ENCODE data around the gene BPTF.
"Not testable (repeated sequence)": the region's sequence is repeated elsewhere in the genome, so short reads cannot be mapped to it uniquely, and the experiment has no call there.

The BPTF gene

GRCh38 chr17:67819722-67820121 lies 5.6 kb upstream of the BPTF start:
- H3K27ac ChIP-seq (ENCODE audit: low read length, poor library complexity, severe bottlenecking) = no peak overlapping the region
- no peak overlapping the region for H3K4me2 ChIP-seq (ENCODE audit: low read length, poor library complexity, severe bottlenecking)
- H4K8ac ChIP-seq (ENCODE audit: low read length) = no peak overlapping the region
- no peaks in the 10 kb centered on the region for H3K9me3 ChIP-seq (ENCODE audit: control insufficient read depth, low read length)
- H2BK15ac ChIP-seq (ENCODE audit: low read depth, poor library complexity, severe bottlenecking) = no peak overlapping the region
- no peak overlapping the region for H3K18ac ChIP-seq (ENCODE audit: low read depth in 1 of 2, low read length in 2 of 2)
- H3K27me3 ChIP-seq (ENCODE audit: control insufficient read depth in 1 of 2, insufficient read depth in 1 of 2, low read length in 2 of 2) = peaks cover 0 to 3% of the 10 kb centered on the region in 2 experiments
- no peak overlapping the region for H3K4me3 ChIP-seq (ENCODE audit: insufficient read depth in 1 of 2, low read depth in 1 of 2, low read length in 2 of 2)
- no peak overlapping the region for H4K91ac ChIP-seq (ENCODE audit: low read length)
- H3K79me1 ChIP-seq (replicated peaks; ENCODE audit: low read length, poor library complexity, severe bottlenecking) = no peaks in the 10 kb centered on the region
- peaks cover 4% of the 10 kb centered on the region for H3K4me1 ChIP-seq (ENCODE audit: control insufficient read depth, insufficient read depth, low read depth, low read length)
- no peak overlapping the region for H3K14ac ChIP-seq (ENCODE audit: low read length in 2 of 2)
- DNase-seq = no peak
- no peak overlapping the region for H2BK5ac ChIP-seq (ENCODE audit: low read depth, low read length, poor library complexity, severe bottlenecking)
- no peaks in the 10 kb centered on the region for H3K36me3 ChIP-seq (ENCODE audit: control insufficient read depth in 1 of 2, insufficient read depth in 2 of 2, low read depth in 1 of 2, low read length in 2 of 2)
- no peak overlapping the region for H2BK12ac ChIP-seq (ENCODE audit: low read length in 2 of 2)
- 96% methylated on average over 5 of the region's 5 CpGs for WGBS
- no peak overlapping the region for H3K23ac ChIP-seq (ENCODE audit: low read length in 2 of 2)
- H2AK5ac ChIP-seq (ENCODE audit: low read length, severe bottlenecking) = no peak overlapping the region
- H3K4ac ChIP-seq (ENCODE audit: low read depth in 1 of 2, low read length in 2 of 2) = no peak overlapping the region
- H2BK120ac ChIP-seq (ENCODE audit: low read depth, low read length) = no peak overlapping the region
- H3K9ac ChIP-seq (ENCODE audit: low read length) = no peak overlapping the region
- no peak overlapping the region for H2AFZ ChIP-seq (ENCODE audit: low read depth, low read length)

- H2AFZ ChIP-seq (ENCODE audit: low read depth, low read length) = no peak overlapping the region
- WGBS = 95% methylated on average over 11 of the region's 12 CpGs
- H3K27ac ChIP-seq (ENCODE audit: low read length, poor library complexity, severe bottlenecking) = no peak overlapping the region
- H2BK120ac ChIP-seq (ENCODE audit: low read depth, low read length) = no peak overlapping the region
- H3K27me3 ChIP-seq (ENCODE audit: control insufficient read depth in 1 of 2, insufficient read depth in 1 of 2, low read length in 2 of 2) = peaks cover 0 to 3% of the 10 kb centered on the region in 2 experiments
- no peak overlapping the region for H3K9ac ChIP-seq (ENCODE audit: low read length)
- H2BK12ac ChIP-seq (ENCODE audit: low read length in 2 of 2) = no peak overlapping the region
- H2BK15ac ChIP-seq (ENCODE audit: low read depth, poor library complexity, severe bottlenecking) = no peak overlapping the region
- no peak overlapping the region for H2BK5ac ChIP-seq (ENCODE audit: low read depth, low read length, poor library complexity, severe bottlenecking)
- no peak overlapping the region for H4K8ac ChIP-seq (ENCODE audit: low read length)
- no peak overlapping the region for H3K4ac ChIP-seq (ENCODE audit: low read depth in 1 of 2, low read length in 2 of 2)
- H3K4me1 ChIP-seq (ENCODE audit: control insufficient read depth, insufficient read depth, low read depth, low read length) = peaks cover 5% of the 10 kb centered on the region
- no peak overlapping the region for H3K23ac ChIP-seq (ENCODE audit: low read length in 2 of 2)
- DNase-seq = no peak
- H3K79me1 ChIP-seq (replicated peaks; ENCODE audit: low read length, poor library complexity, severe bottlenecking) = no peaks in the 10 kb centered on the region
- no peak overlapping the region for H3K4me3 ChIP-seq (ENCODE audit: insufficient read depth in 1 of 2, low read depth in 1 of 2, low read length in 2 of 2)
- H3K9me3 ChIP-seq (ENCODE audit: control insufficient read depth, low read length) = no peaks in the 10 kb centered on the region
- no peak overlapping the region for H4K91ac ChIP-seq (ENCODE audit: low read length)
- H3K14ac ChIP-seq (ENCODE audit: low read length in 2 of 2) = no peak overlapping the region
- no peak overlapping the region for H3K4me2 ChIP-seq (ENCODE audit: low read length, poor library complexity, severe bottlenecking)
- no peaks in the 10 kb centered on the region for H3K36me3 ChIP-seq (ENCODE audit: control insufficient read depth in 1 of 2, insufficient read depth in 2 of 2, low read depth in 1 of 2, low read length in 2 of 2)
- no peak overlapping the region for H2AK5ac ChIP-seq (ENCODE audit: low read length, severe bottlenecking)
- no peak overlapping the region for H3K18ac ChIP-seq (ENCODE audit: low read depth in 1 of 2, low read length in 2 of 2)
These were observed 3.4 kb upstream of the BPTF start for GRCh38 chr17:67821871-67822367.

- H4K8ac ChIP-seq (ENCODE audit: low read length) = peak overlapping the region; percentile 88
- H3K9me3 ChIP-seq (ENCODE audit: control insufficient read depth, low read length); H3K36me3 ChIP-seq (ENCODE audit: control insufficient read depth in 1 of 2, insufficient read depth in 2 of 2, low read depth in 1 of 2, low read length in 2 of 2); H3K27me3 ChIP-seq (ENCODE audit: control insufficient read depth in 1 of 2, insufficient read depth in 1 of 2, low read length in 2 of 2); H3K79me1 ChIP-seq (replicated peaks; ENCODE audit: low read length, poor library complexity, severe bottlenecking); H2BK5ac ChIP-seq (ENCODE audit: low read depth, low read length, poor library complexity, severe bottlenecking); H3K4me1 ChIP-seq (ENCODE audit: control insufficient read depth, insufficient read depth, low read depth, low read length); H3K23ac ChIP-seq (ENCODE audit: low read length in 2 of 2): not testable (repeated sequence)
- H2BK120ac ChIP-seq (ENCODE audit: low read depth, low read length) = peak overlapping the region; percentile 89
- H3K27ac ChIP-seq (ENCODE audit: low read length, poor library complexity, severe bottlenecking) = peak overlapping the region; percentile 48
- peak overlapping the region in 1 of 2 experiments; percentile 35 for H3K14ac ChIP-seq (ENCODE audit: low read length in 2 of 2)
- H3K4me3 ChIP-seq (ENCODE audit: insufficient read depth in 1 of 2, low read depth in 1 of 2, low read length in 2 of 2) = peak overlapping the region; percentile 79 to 97
- 0% methylated on average over 17 of the region's 94 CpGs for WGBS
- H2AFZ ChIP-seq (ENCODE audit: low read depth, low read length) = peak overlapping the region; percentile 7
- H2AK5ac ChIP-seq (ENCODE audit: low read length, severe bottlenecking) = peak overlapping the region; percentile 33
- H3K4me2 ChIP-seq (ENCODE audit: low read length, poor library complexity, severe bottlenecking) = peak overlapping the region; percentile 82
- peak overlapping the region; percentile 68 for H4K91ac ChIP-seq (ENCODE audit: low read length)
- peak overlapping the region; percentile 79 to 91 for H3K18ac ChIP-seq (ENCODE audit: low read depth in 1 of 2, low read length in 2 of 2)
- peak overlapping the region; percentile 91 for H3K9ac ChIP-seq (ENCODE audit: low read length)
- peak overlapping the region in 1 of 2 experiments; percentile 95 for H2BK12ac ChIP-seq (ENCODE audit: low read length in 2 of 2)
- DNase-seq = peak; percentile 55
- H3K4ac ChIP-seq (ENCODE audit: low read depth in 1 of 2, low read length in 2 of 2) = peak overlapping the region; percentile 5 to 94
- H2BK15ac ChIP-seq (ENCODE audit: low read depth, poor library complexity, severe bottlenecking) = peak overlapping the region; percentile 28
These were observed 611 bp downstream of the BPTF start for GRCh38 chr17:67825627-67826601.

- no peak overlapping the region for H4K8ac ChIP-seq (ENCODE audit: low read length)
- no peak overlapping the region for H3K4me3 ChIP-seq (ENCODE audit: insufficient read depth in 1 of 2, low read depth in 1 of 2, low read length in 2 of 2)
- peaks cover 10% of the 10 kb centered on the region for H3K4me1 ChIP-seq (ENCODE audit: control insufficient read depth, insufficient read depth, low read depth, low read length)
- no peaks in the 10 kb centered on the region for H3K9me3 ChIP-seq (ENCODE audit: control insufficient read depth, low read length)
- H3K79me1 ChIP-seq (replicated peaks; ENCODE audit: low read length, poor library complexity, severe bottlenecking) = no peaks in the 10 kb centered on the region
- H2BK15ac ChIP-seq (ENCODE audit: low read depth, poor library complexity, severe bottlenecking) = no peak overlapping the region
- no peak overlapping the region for H3K14ac ChIP-seq (ENCODE audit: low read length in 2 of 2)
- H2AFZ ChIP-seq (ENCODE audit: low read depth, low read length) = no peak overlapping the region
- no peak overlapping the region for H3K4ac ChIP-seq (ENCODE audit: low read depth in 1 of 2, low read length in 2 of 2)
- no peak overlapping the region for H3K18ac ChIP-seq (ENCODE audit: low read depth in 1 of 2, low read length in 2 of 2)
- WGBS = 49% methylated on average over 6 of the region's 7 CpGs
- DNase-seq = no peak
- H2BK5ac ChIP-seq (ENCODE audit: low read depth, low read length, poor library complexity, severe bottlenecking) = no peak overlapping the region
- no peak overlapping the region for H3K23ac ChIP-seq (ENCODE audit: low read length in 2 of 2)
- H4K91ac ChIP-seq (ENCODE audit: low read length) = no peak overlapping the region
- no peak overlapping the region for H2BK12ac ChIP-seq (ENCODE audit: low read length in 2 of 2)
- no peak overlapping the region for H2BK120ac ChIP-seq (ENCODE audit: low read depth, low read length)
- H3K27me3 ChIP-seq (ENCODE audit: control insufficient read depth in 1 of 2, insufficient read depth in 1 of 2, low read length in 2 of 2) = no peaks in the 10 kb centered on the region
- no peak overlapping the region for H2AK5ac ChIP-seq (ENCODE audit: low read length, severe bottlenecking)
- no peak overlapping the region for H3K4me2 ChIP-seq (ENCODE audit: low read length, poor library complexity, severe bottlenecking)
- H3K9ac ChIP-seq (ENCODE audit: low read length) = no peak overlapping the region
- no peaks in the 10 kb centered on the region for H3K36me3 ChIP-seq (ENCODE audit: control insufficient read depth in 1 of 2, insufficient read depth in 2 of 2, low read depth in 1 of 2, low read length in 2 of 2)
- no peak overlapping the region for H3K27ac ChIP-seq (ENCODE audit: low read length, poor library complexity, severe bottlenecking)
These were observed 4.0 kb downstream of the BPTF start for GRCh38 chr17:67829331-67829730.

Data from mesenchymal stem cell (in vitro differentiated cells and primary cell).